Measurements from ENCODE around the gene NBPF20. TPM values are rescaled to one million over a fixed set of nuclear protein-coding genes. Genes with fewer than 3 reads are reported as not detected.
"Not testable (repeated sequence)": the region's sequence is repeated elsewhere in the genome, so short reads cannot be mapped to it uniquely, and the experiment has no call there.

NBPF20 gene
- total RNA-seq = 1 to 10 TPM in 1 of 4 donors, under 1 TPM in 3; 0.50 to 1.4 (median 0.68) TPM
- under 1 TPM; 0.11 to 0.91 (median 0.43) TPM for polyA plus RNA-seq
- long read RNA-seq, donor 1, partial matches to known transcripts = 2 of 4 reads
- long read RNA-seq, donor 1, other reads (novel, unspliced or antisense) = 2 of 4 reads
- long read RNA-seq, donor 2, partial matches to known transcripts = 1 of 4 reads
- long read RNA-seq, donor 2, other reads (novel, unspliced or antisense) = 3 of 4 reads

GRCh38 chr1:145425436-145426029, at the start of gene NBPF20:
NBPF20 (minus strand) TSS chr1:145425603; CDS start chr1:145405272, 20,331 bp downstream.
- H3K27me3 ChIP-seq (ENCODE audit: insufficient read depth in 3 of 3, low read length in 2 of 3) = peaks cover 0 to 36% (median 3%) of the 10 kb centered on the region in 3 donors
- ATAC-seq (peak; percentile 90 to 100 (median 96)), DNase-seq (peak; percentile 77 to 87)
- H3K36me3 ChIP-seq (ENCODE audit: insufficient read depth in 1 of 2, low read depth in 1 of 2) = no peaks in the 10 kb centered on the region
- H3K4me3 ChIP-seq = peak within 1 kb of the TSS; percentile 78
- 0% methylated on average over 42 to 50 of the region's 50 CpGs for WGBS, 3 donors
- peaks cover 8% of the 10 kb centered on the region for H3K4me1 ChIP-seq
- intact Hi-C loops (cut with DNase I) = no loop called here
- no peak for TF ChIP-seq CTCF (IDR thresholded peaks at IDR 0.05)
- H3K9me3 ChIP-seq = no peaks in the 10 kb centered on the region
- peak within 1 kb of the TSS; percentile 46 for H3K27ac ChIP-seq

- intact Hi-C loops (cut with DNase I); H3K27me3 ChIP-seq (ENCODE audit: insufficient read depth in 3 of 3, low read length in 2 of 3); DNase-seq; H3K27ac ChIP-seq; ATAC-seq; H3K36me3 ChIP-seq (ENCODE audit: insufficient read depth in 1 of 2, low read depth in 1 of 2); H3K4me1 ChIP-seq; H3K9me3 ChIP-seq; H3K4me3 ChIP-seq: not testable (repeated sequence)
- 40 to 47% (median 42%) methylated on average over 5 to 8 of the region's 8 CpGs for WGBS, 3 donors
These were observed 49.5 kb upstream of the NBPF20 start for GRCh38 chr1:145474837-145475368.

GRCh38 chr1:145472731-145473130, 47.3 kb upstream of the NBPF20 start:
- H3K4me3 ChIP-seq; DNase-seq; H3K36me3 ChIP-seq (ENCODE audit: insufficient read depth in 1 of 2, low read depth in 1 of 2); ATAC-seq; intact Hi-C loops (cut with DNase I); H3K27me3 ChIP-seq (ENCODE audit: insufficient read depth in 3 of 3, low read length in 2 of 3); H3K27ac ChIP-seq; H3K9me3 ChIP-seq; H3K4me1 ChIP-seq: not testable (repeated sequence)
- WGBS, 3 donors = 29 to 47% (median 36%) methylated on average over 1 of the region's 2 CpGs

- WGBS, 3 donors = 81 to 86% (median 85%) methylated on average over 6 of the region's 6 CpGs
- H3K36me3 ChIP-seq (ENCODE audit: insufficient read depth in 1 of 2, low read depth in 1 of 2); H3K4me3 ChIP-seq; H3K9me3 ChIP-seq; H3K27me3 ChIP-seq (ENCODE audit: insufficient read depth in 3 of 3, low read length in 2 of 3); intact Hi-C loops (cut with DNase I); DNase-seq; H3K4me1 ChIP-seq; H3K27ac ChIP-seq; ATAC-seq: not testable (repeated sequence)
These were observed 46.0 kb upstream of the NBPF20 start for GRCh38 chr1:145471365-145471764.

GRCh38 chr1:145465405-145466144, 40.2 kb upstream of the NBPF20 start:
- H3K4me1 ChIP-seq; H3K36me3 ChIP-seq (ENCODE audit: insufficient read depth in 1 of 2, low read depth in 1 of 2); H3K9me3 ChIP-seq; intact Hi-C loops (cut with DNase I); H3K27ac ChIP-seq: not testable (repeated sequence)
- WGBS, 3 donors = 0 to 1% (median 1%) methylated on average over 15 to 18 of the region's 35 CpGs
- Histone ChIP-seq H3K27me3 (ENCODE audit: insufficient read depth in 3 of 3, low read length in 2 of 3) (peaks cover 0 to 19% (median 0%) of the 10 kb centered on the region in 3 donors), H3K4me3 (peak overlapping the region; percentile 59)
- DNase-seq = peak in 1 of 2 donors; percentile 61
- peak in 3 of 4 donors; percentile 54 to 91 (median 73) for ATAC-seq

- peak overlapping the region; percentile 59 for H3K4me3 ChIP-seq
- peaks cover 0 to 19% (median 0%) of the 10 kb centered on the region in 3 donors for H3K27me3 ChIP-seq (ENCODE audit: insufficient read depth in 3 of 3, low read length in 2 of 3)
- H3K27ac ChIP-seq; intact Hi-C loops (cut with DNase I); H3K4me1 ChIP-seq; H3K9me3 ChIP-seq; H3K36me3 ChIP-seq (ENCODE audit: insufficient read depth in 1 of 2, low read depth in 1 of 2); ATAC-seq; DNase-seq: not testable (repeated sequence)
- 18 to 23% (median 20%) methylated on average over 4 to 5 of the region's 21 CpGs for WGBS, 3 donors
These were observed 39.4 kb upstream of the NBPF20 start for GRCh38 chr1:145464708-145465336.

GRCh38 chr1:145464017-145464416, 38.6 kb upstream of the NBPF20 start:
- H3K36me3 ChIP-seq (ENCODE audit: insufficient read depth in 1 of 2, low read depth in 1 of 2); H3K4me1 ChIP-seq; ATAC-seq; H3K4me3 ChIP-seq; intact Hi-C loops (cut with DNase I); H3K27ac ChIP-seq; DNase-seq; H3K9me3 ChIP-seq: not testable (repeated sequence)
- H3K27me3 ChIP-seq (ENCODE audit: insufficient read depth in 3 of 3, low read length in 2 of 3) = peaks cover 0 to 19% (median 0%) of the 10 kb centered on the region in 3 donors
- 85 to 94% (median 93%) methylated on average over 2 of the region's 2 CpGs for WGBS, 3 donors

- H3K27ac ChIP-seq; H3K4me1 ChIP-seq; DNase-seq; H3K4me3 ChIP-seq; intact Hi-C loops (cut with DNase I); H3K36me3 ChIP-seq (ENCODE audit: insufficient read depth in 1 of 2, low read depth in 1 of 2); H3K9me3 ChIP-seq; ATAC-seq: not testable (repeated sequence)
- 49 to 61% (median 57%) methylated on average over 8 to 9 of the region's 10 CpGs for WGBS, 3 donors
- peaks cover 0 to 19% (median 0%) of the 10 kb centered on the region in 3 donors for H3K27me3 ChIP-seq (ENCODE audit: insufficient read depth in 3 of 3, low read length in 2 of 3)
These were observed 35.3 kb upstream of the NBPF20 start for GRCh38 chr1:145460684-145461083.

- H3K4me1 ChIP-seq; H3K9me3 ChIP-seq; H3K4me3 ChIP-seq; H3K36me3 ChIP-seq (ENCODE audit: insufficient read depth in 1 of 2, low read depth in 1 of 2); ATAC-seq; intact Hi-C loops (cut with DNase I); DNase-seq; H3K27ac ChIP-seq: not testable (repeated sequence)
- peaks cover 0 to 19% (median 0%) of the 10 kb centered on the region in 3 donors for H3K27me3 ChIP-seq (ENCODE audit: insufficient read depth in 3 of 3, low read length in 2 of 3)
- 3 to 5% (median 4%) methylated on average over 10 to 12 of the region's 13 CpGs for WGBS, 3 donors
These were observed 34.6 kb upstream of the NBPF20 start for GRCh38 chr1:145460048-145460447.

All from psoas muscle (tissue), 8 donors.